ENCODE measurements around the gene CD1C. TPM values are rescaled to one million over a fixed set of nuclear protein-coding genes. Genes with fewer than 3 reads are reported as not detected.

Gene CD1C
- total RNA-seq, 2 donors from 2014 or later, result 1.0 TPM; not detected in 1

DNA sequence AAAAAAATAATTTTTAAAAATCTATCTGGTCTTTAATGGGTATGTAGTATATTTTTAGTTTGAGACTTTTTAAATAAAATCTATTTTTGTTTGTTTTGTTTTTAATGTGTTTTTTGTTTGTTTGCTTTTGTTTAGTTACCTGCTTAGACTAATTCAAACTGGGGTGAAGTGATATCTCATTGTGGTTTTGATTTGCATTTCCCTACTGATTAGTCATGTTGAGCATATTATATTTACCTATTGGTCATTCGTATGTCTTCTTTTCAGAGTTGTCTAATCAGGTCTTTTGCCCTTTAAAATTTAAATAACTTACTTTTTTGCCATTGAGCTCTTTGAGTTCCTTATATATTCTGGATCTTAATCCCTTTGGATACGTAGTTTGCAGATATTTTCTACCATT is 21.3 kb downstream of the CD1C start:
- Histone ChIP-seq H3K27me3 (no peaks in the 10 kb centered on the region), H3K9me3 (peaks cover 0 to 9% (median 0%) of the 10 kb centered on the region in 3 donors), H3K27ac (no peak overlapping the region), H3K36me3 (replicated peaks in 1 of 2; ENCODE audit: insufficient read depth in 1 of 2, low read depth in 2 of 2) (no peaks in the 10 kb centered on the region), H3K4me3 (no peak overlapping the region), H3K4me1 (no peaks in the 10 kb centered on the region)
- ATAC-seq (no peak), DNase-seq (no peak)
- no peak for TF ChIP-seq CTCF (IDR thresholded peaks at IDR 0.05)
- no peak for TF ChIP-seq POLR2A (IDR thresholded peaks at IDR 0.05)
- 34 to 49% methylated on average over 2 of the region's 2 CpGs for WGBS, 2 donors
- intact Hi-C loops (cut with DNase I), result no loop called here

GRCh38 chr1:158323866-158324265 is 34.1 kb downstream of the CD1C start:
- 21 to 63% methylated on average over 1 of the region's 1 CpG for WGBS, 2 donors

GRCh38 chr1:158324395-158324794 is 34.7 kb downstream of the CD1C start:
- WGBS, 2 donors, result 66 to 74% methylated on average over 4 of the region's 4 CpGs
- Histone ChIP-seq H3K27ac (no peak overlapping the region), H3K9me3 (no peaks in the 10 kb centered on the region), H3K4me1 (no peaks in the 10 kb centered on the region), H3K27me3 (no peaks in the 10 kb centered on the region), H3K4me3 (no peak overlapping the region), H3K36me3 (replicated peaks in 1 of 2; ENCODE audit: insufficient read depth in 1 of 2, low read depth in 2 of 2) (no peaks in the 10 kb centered on the region)
- DNase-seq (no peak), ATAC-seq (no peak)
- TF ChIP-seq POLR2A (IDR thresholded peaks at IDR 0.05) (no peak), CTCF (IDR thresholded peaks at IDR 0.05) (no peak)
- intact Hi-C loops (cut with DNase I), result no loop called here

More at GRCh38 chr1:158323866-158324265, 34.1 kb downstream of the CD1C start:
- H3K4me1 ChIP-seq, result no peaks in the 10 kb centered on the region
- no peaks in the 10 kb centered on the region for H3K27me3 ChIP-seq
- intact Hi-C loops (cut with DNase I), result no loop called here
- no peak for ATAC-seq
- H3K27ac ChIP-seq, result no peak overlapping the region
- H3K36me3 ChIP-seq (replicated peaks in 1 of 2; ENCODE audit: insufficient read depth in 1 of 2, low read depth in 2 of 2), result no peaks in the 10 kb centered on the region
- TF ChIP-seq POLR2A (IDR thresholded peaks at IDR 0.05) (no peak), CTCF (IDR thresholded peaks at IDR 0.05) (no peak)
- no peak for DNase-seq
- no peak overlapping the region for H3K4me3 ChIP-seq
- no peaks in the 10 kb centered on the region for H3K9me3 ChIP-seq

GRCh38 chr1:158327481-158327880 is 37.8 kb downstream of the CD1C start:
- no peaks in the 10 kb centered on the region for H3K4me1 ChIP-seq
- H3K36me3 ChIP-seq (replicated peaks in 1 of 2; ENCODE audit: insufficient read depth in 1 of 2, low read depth in 2 of 2), result no peaks in the 10 kb centered on the region
- H3K4me3 ChIP-seq, result no peak overlapping the region
- no peak for ATAC-seq
- H3K27ac ChIP-seq, result no peak overlapping the region
- intact Hi-C loops (cut with DNase I), result no loop called here
- no peak for DNase-seq
- no peaks in the 10 kb centered on the region for H3K9me3 ChIP-seq
- TF ChIP-seq CTCF (IDR thresholded peaks at IDR 0.05) (no peak), POLR2A (IDR thresholded peaks at IDR 0.05) (no peak)
- H3K27me3 ChIP-seq, result no peaks in the 10 kb centered on the region

DNA sequence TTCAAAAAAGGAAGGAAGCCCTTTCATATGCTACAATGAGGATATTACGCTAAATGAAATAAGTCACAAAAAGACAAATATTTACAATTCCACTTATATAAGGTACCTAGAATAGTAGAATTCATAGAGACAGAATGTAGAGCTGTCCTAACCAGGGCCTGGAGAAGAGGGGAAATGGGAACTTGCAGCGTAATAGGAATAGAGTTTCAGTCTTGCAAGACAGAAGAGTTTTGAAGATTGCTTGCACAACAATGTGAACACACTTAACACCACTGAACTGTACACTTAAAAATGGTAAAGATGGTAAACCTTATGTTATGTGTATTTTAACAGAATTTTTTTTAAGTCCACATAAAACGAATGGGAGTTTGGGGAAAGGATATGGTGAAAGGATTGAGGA is 38.7 kb downstream of the CD1C start:
- no peak overlapping the region for H3K4me3 ChIP-seq
- intact Hi-C loops (cut with DNase I), result no loop called here
- no peak for DNase-seq
- no peaks in the 10 kb centered on the region for H3K9me3 ChIP-seq
- H3K36me3 ChIP-seq (replicated peaks in 1 of 2; ENCODE audit: insufficient read depth in 1 of 2, low read depth in 2 of 2), result no peaks in the 10 kb centered on the region
- H3K27me3 ChIP-seq, result no peaks in the 10 kb centered on the region
- H3K27ac ChIP-seq, result no peak overlapping the region
- H3K4me1 ChIP-seq, result no peaks in the 10 kb centered on the region
- no peak for TF ChIP-seq CTCF (IDR thresholded peaks at IDR 0.05)
- no peak for TF ChIP-seq POLR2A (IDR thresholded peaks at IDR 0.05)
- no peak for ATAC-seq
- WGBS, 2 donors, result 55 to 60% methylated on average over 3 of the region's 3 CpGs
